ENCODE data around the gene HPX. TPM values are rescaled to one million over a fixed set of nuclear protein-coding genes. Genes with fewer than 3 reads are reported as not detected.

HPX gene
- total RNA-seq, 1 experiment from 2014 or later: 0.75 TPM

DNA sequence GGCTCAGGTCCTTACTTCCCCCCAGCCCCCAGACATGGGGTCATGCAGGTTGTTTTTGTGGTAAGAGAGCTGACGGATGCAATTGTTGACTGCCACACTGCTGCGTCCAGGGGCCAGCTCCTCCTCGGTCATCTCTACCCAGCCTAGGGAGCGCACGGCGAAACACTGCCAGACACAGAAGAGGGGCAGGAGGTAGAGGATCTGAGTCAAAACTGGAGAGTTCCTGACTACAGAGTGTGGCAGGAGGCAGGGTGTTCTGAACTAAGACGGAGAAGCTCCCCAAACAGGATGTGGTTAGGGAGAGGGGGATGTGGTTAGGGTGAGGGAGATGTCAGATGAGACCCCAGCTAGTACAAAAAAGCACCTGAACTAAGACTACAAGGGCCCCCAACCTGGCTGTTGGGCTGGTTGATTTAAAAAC, 38.2 kb downstream of the HPX start:
- no peaks in the 10 kb centered on the region for H3K4me1 Mint-ChIP-seq (ENCODE audit: insufficient read depth, unreplicated experiment)

DNA sequence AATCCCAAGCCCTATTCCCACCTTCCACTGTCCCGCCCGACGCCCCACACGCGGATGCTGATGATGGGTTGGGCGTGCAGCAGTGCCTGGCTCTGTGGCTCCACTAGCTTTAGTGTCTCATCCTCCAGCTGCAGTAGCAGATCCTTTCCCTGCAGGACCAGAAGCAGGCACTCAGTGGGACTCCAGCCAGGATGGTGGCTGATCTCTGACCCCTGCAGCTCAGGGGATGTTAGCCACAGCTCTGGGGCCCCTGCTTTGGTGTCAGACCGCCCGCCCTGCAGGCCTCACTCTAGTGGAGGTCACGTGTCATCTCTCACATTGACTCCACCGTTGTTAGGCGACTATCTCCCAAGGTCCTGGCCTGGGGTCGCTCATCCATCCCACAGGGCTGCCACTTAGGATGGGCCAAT, 38.7 kb downstream of the HPX start:
- no peaks in the 10 kb centered on the region for H3K4me1 Mint-ChIP-seq (ENCODE audit: insufficient read depth, unreplicated experiment)
- peaks cover 41% of the 10 kb centered on the region for H3K27me3 Mint-ChIP-seq (ENCODE audit: insufficient read depth, unreplicated experiment)
- H3K27ac Mint-ChIP-seq (ENCODE audit: low read depth, unreplicated experiment): no peak overlapping the region
- TF ChIP-seq, protein P1, sequence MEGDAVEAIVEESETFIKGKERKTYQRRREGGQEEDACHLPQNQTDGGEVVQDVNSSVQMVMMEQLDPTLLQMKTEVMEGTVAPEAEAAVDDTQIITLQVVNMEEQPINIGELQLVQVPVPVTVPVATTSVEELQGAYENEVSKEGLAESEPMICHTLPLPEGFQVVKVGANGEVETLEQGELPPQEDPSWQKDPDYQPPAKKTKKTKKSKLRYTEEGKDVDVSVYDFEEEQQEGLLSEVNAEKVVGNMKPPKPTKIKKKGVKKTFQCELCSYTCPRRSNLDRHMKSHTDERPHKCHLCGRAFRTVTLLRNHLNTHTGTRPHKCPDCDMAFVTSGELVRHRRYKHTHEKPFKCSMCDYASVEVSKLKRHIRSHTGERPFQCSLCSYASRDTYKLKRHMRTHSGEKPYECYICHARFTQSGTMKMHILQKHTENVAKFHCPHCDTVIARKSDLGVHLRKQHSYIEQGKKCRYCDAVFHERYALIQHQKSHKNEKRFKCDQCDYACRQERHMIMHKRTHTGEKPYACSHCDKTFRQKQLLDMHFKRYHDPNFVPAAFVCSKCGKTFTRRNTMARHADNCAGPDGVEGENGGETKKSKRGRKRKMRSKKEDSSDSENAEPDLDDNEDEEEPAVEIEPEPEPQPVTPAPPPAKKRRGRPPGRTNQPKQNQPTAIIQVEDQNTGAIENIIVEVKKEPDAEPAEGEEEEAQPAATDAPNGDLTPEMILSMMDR (IDR thresholded peaks at IDR 0.05; ENCODE audit: unreplicated experiment): no peak
- no peak for DNase-seq (ENCODE audit: unreplicated experiment)
- BruUV-seq (replicated peaks): no TSS peak
- intact Hi-C loops (cut with micrococcal nuclease): no loop called here
- no peaks in the 10 kb centered on the region for H3K36me3 Mint-ChIP-seq (ENCODE audit: insufficient read depth, unreplicated experiment)
- H3K4me3 Mint-ChIP-seq (ENCODE audit: unreplicated experiment): no peak overlapping the region
- CTCF ChIA-PET: interaction anchor here (0.6 to 2.0 kb wide), 9 partner anchors 23 to 173 kb away, joined by 3 to 6 read pairs (median 3); no protein-coding TSS in a partner anchor
- POLR2A ChIA-PET: no interaction called here
- no peaks in the 10 kb centered on the region for H3K9me3 Mint-ChIP-seq (ENCODE audit: unreplicated experiment)

More for the DNA sequence above, 38.2 kb downstream of the HPX start:
- no peak overlapping the region for H3K4me3 Mint-ChIP-seq (ENCODE audit: unreplicated experiment)
- DNase-seq (ENCODE audit: unreplicated experiment): no peak
- ChIA-PET POLR2A (interaction anchor here (0.8 kb wide), 1 partner anchor 14 kb away, joined by 3 read pairs; no protein-coding TSS in a partner anchor), CTCF (interaction anchor here (0.6 to 2.0 kb wide), 9 partner anchors 24 to 174 kb away, joined by 3 to 6 read pairs (median 3); no protein-coding TSS in a partner anchor)
- no peaks in the 10 kb centered on the region for H3K9me3 Mint-ChIP-seq (ENCODE audit: unreplicated experiment)
- intact Hi-C loops (cut with micrococcal nuclease): no loop called here
- H3K27me3 Mint-ChIP-seq (ENCODE audit: insufficient read depth, unreplicated experiment): peaks cover 40% of the 10 kb centered on the region
- no TSS peak for BruUV-seq (replicated peaks)
- no peak overlapping the region for H3K27ac Mint-ChIP-seq (ENCODE audit: low read depth, unreplicated experiment)
- TF ChIP-seq, protein P1 (IDR thresholded peaks at IDR 0.05; ENCODE audit: unreplicated experiment): no peak
- no peaks in the 10 kb centered on the region for H3K36me3 Mint-ChIP-seq (ENCODE audit: insufficient read depth, unreplicated experiment)

DNA sequence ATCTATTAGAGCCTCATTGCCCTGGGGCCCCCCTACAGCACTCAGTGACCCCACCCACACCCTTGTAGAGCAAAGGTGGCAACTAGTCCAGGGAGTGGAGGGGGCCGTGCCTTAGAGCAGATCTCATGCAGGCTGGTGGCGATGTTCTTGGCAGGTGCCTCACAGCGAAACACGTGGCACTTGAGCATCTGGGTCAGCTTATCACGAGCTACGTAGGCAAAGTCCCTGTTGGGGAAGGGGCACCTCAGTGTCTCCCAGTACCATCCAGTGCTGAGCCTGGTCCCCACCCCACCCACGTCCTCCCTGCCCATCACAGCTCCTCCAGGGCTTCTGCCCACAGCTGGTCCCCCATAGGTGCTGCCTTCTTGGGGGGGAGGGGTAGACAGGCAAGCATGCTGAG, 39.3 kb downstream of the HPX start:
- CTCF ChIA-PET: interaction anchor here (0.5 to 2.0 kb wide), 5 partner anchors 23 to 619 kb away, joined by 3 to 6 read pairs (median 4); no protein-coding TSS in a partner anchor

More for the DNA sequence above, 39.3 kb downstream of the HPX start:
- Mint-ChIP-seq H3K9me3 (ENCODE audit: unreplicated experiment) (no peaks in the 10 kb centered on the region), H3K4me1 (ENCODE audit: insufficient read depth, unreplicated experiment) (no peaks in the 10 kb centered on the region), H3K27me3 (ENCODE audit: insufficient read depth, unreplicated experiment) (peaks cover 37% of the 10 kb centered on the region), H3K36me3 (ENCODE audit: insufficient read depth, unreplicated experiment) (no peaks in the 10 kb centered on the region), H3K4me3 (ENCODE audit: unreplicated experiment) (no peak overlapping the region), H3K27ac (ENCODE audit: low read depth, unreplicated experiment) (no peak overlapping the region)
- TF ChIP-seq, protein P1 (IDR thresholded peaks at IDR 0.05; ENCODE audit: unreplicated experiment): no peak
- POLR2A ChIA-PET: no interaction called here
- intact Hi-C loops (cut with micrococcal nuclease): no loop called here
- DNase-seq (ENCODE audit: unreplicated experiment): no peak
- no TSS peak for BruUV-seq (replicated peaks)
